Activated naive CD8-positive, alpha-beta T cell treated with anti-CD3 and anti-CD28 coated beads, Interleukin-2, amount 10 ng/mL, durations not matched to agents 7 days and 5 days (primary cell): ENCODE data around the gene HPCAL1. TPM values are rescaled to one million over a fixed set of nuclear protein-coding genes. Genes with fewer than 3 reads are reported as not detected.

Source experiments
- ATAC-seq: fragments of 150-1000 bp; cut with Tn5 transposase; one replicate; pipeline ENCODE4 v1.10.0; 2021; ENCODE audit warnings: low read depth, moderate library complexity
- POLR2A ChIA-PET: fragments of 350-600 bp; sonication (Branson Sonifier 250); formaldehyde crosslinking; loops from one replicate; lab custom pipeline; 2021; ENCODE audit warnings: antibody characterized with exemption; lab: Charles Lee
- DNase-seq: peaks from one replicate; pipeline ENCODE4 v3.0.0; 2021
- H3K27ac Mint-ChIP-seq: one replicate; pipeline ENCODE4 v1.8.0; 2022; ENCODE audit warnings: mild to moderate bottlenecking, mixed read lengths
- H3K27me3 Mint-ChIP-seq: one replicate; pipeline ENCODE4 v1.8.0; 2022; ENCODE audit warnings: mild to moderate bottlenecking, moderate library complexity, mixed read lengths
- H3K36me3 Mint-ChIP-seq: one replicate; pipeline ENCODE4 v1.8.0; 2021; ENCODE audit warnings: mild to moderate bottlenecking, mixed read lengths
- H3K4me1 Mint-ChIP-seq: one replicate; pipeline ENCODE4 v1.8.0; 2021; ENCODE audit warnings: mixed read lengths
- H3K4me3 Mint-ChIP-seq: one replicate; pipeline ENCODE4 v1.8.0; 2022; ENCODE audit warnings: mild to moderate bottlenecking, moderate library complexity, mixed read lengths
- H3K9me3 Mint-ChIP-seq: one replicate; pipeline ENCODE4 v1.8.0; 2021; ENCODE audit warnings: mixed read lengths
- total RNA-seq, 2 experiments: library from RNA; stranded (reverse); gene quantifications; one replicate each; pipeline ENCODE4 v1.2.3, GENCODE V29; 2021

Gene HPCAL1
- total RNA-seq, 2 experiments from 2014 or later = 75.8 to 77.1 TPM

GRCh38 chr2:10462178-10463083 is 159.7 kb downstream of the HPCAL1 start:
- Mint-ChIP-seq H3K27me3 (peaks cover 20% of the 10 kb centered on the region), H3K36me3 (no peaks in the 10 kb centered on the region), H3K4me1 (no peaks in the 10 kb centered on the region), H3K9me3 (no peaks in the 10 kb centered on the region), H3K27ac (no peak overlapping the region), H3K4me3 (no peak overlapping the region)
- DNase-seq (no peak), ATAC-seq (no peak)
- POLR2A ChIA-PET = no interaction called here

DNA sequence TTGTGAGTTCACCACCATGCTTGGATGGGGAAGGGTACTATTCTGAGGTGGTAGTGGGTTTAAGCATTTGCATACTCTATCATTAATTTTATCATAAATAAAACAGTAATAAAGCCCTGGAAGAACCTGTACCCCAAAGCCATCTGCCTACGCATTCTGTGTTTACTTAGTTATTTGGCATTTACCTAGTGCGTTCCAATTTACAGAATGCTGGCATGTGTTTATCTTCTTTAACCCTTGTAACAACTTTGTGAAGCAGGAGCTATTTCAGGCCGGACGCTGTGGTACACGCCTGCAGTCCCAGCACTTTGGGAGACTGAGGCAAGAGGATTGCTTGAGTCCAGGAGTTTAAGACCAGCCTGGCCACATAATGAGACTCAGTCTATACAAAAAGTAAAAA is 163.2 kb downstream of the HPCAL1 start:
- H3K9me3 Mint-ChIP-seq = no peaks in the 10 kb centered on the region
- no peak overlapping the region for H3K4me3 Mint-ChIP-seq
- POLR2A ChIA-PET = interaction anchor here (0.6 kb wide), 1 partner anchor 14 kb away, joined by 4 read pairs; no protein-coding TSS in a partner anchor
- ATAC-seq (no peak), DNase-seq (no peak)
- H3K4me1 Mint-ChIP-seq = no peaks in the 10 kb centered on the region
- H3K27ac Mint-ChIP-seq = no peak overlapping the region
- no peaks in the 10 kb centered on the region for H3K36me3 Mint-ChIP-seq
- peaks cover 3% of the 10 kb centered on the region for H3K27me3 Mint-ChIP-seq

GRCh38 chr2:10466801-10467200 is 164.1 kb downstream of the HPCAL1 start:
- Mint-ChIP-seq H3K27ac (no peak overlapping the region), H3K9me3 (no peaks in the 10 kb centered on the region), H3K27me3 (no peaks in the 10 kb centered on the region), H3K36me3 (no peaks in the 10 kb centered on the region), H3K4me3 (no peak overlapping the region), H3K4me1 (no peaks in the 10 kb centered on the region)
- POLR2A ChIA-PET = interaction anchor here (0.6 kb wide), 1 partner anchor 15 kb away, joined by 4 read pairs; no protein-coding TSS in a partner anchor
- DNase-seq (peak; percentile 12), ATAC-seq (no peak)

DNA sequence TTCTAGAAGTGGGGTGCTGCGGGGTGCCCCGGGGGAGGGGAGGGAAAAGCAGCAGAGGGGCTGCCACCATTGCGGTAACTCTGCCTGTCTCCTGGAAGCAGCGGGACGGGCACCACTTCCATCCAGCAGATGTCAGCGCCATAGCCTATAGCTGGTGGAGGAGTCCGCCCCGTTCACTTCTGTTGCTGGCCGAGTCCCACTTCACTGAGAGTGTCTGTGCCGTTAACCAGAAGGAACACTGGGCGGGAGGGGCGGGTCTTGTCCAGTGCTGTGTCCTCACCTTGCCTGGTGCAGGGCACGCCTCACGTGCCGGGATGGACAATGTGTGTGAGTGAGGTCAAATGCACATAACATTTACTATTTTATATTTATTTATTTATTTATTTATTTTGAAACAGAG is 164.7 kb downstream of the HPCAL1 start:
- peak; percentile 18 for DNase-seq
- POLR2A ChIA-PET = no interaction called here
- Mint-ChIP-seq H3K27me3 (no peaks in the 10 kb centered on the region), H3K4me3 (no peak overlapping the region), H3K27ac (no peak overlapping the region), H3K4me1 (no peaks in the 10 kb centered on the region), H3K9me3 (no peaks in the 10 kb centered on the region), H3K36me3 (no peaks in the 10 kb centered on the region)
- no peak for ATAC-seq

- Mint-ChIP-seq H3K36me3 (no peaks in the 10 kb centered on the region), H3K9me3 (no peaks in the 10 kb centered on the region), H3K4me1 (no peaks in the 10 kb centered on the region), H3K4me3 (no peak overlapping the region), H3K27ac (no peak overlapping the region), H3K27me3 (peaks cover 4% of the 10 kb centered on the region)
- DNase-seq (no peak), ATAC-seq (no peak)
- POLR2A ChIA-PET = no interaction called here
Observed at GRCh38 chr2:10469301-10469700, 166.6 kb downstream of the HPCAL1 start.

- H3K27me3 Mint-ChIP-seq = peaks cover 4% of the 10 kb centered on the region
- no peaks in the 10 kb centered on the region for H3K36me3 Mint-ChIP-seq
- no peaks in the 10 kb centered on the region for H3K4me1 Mint-ChIP-seq
- H3K4me3 Mint-ChIP-seq = no peak overlapping the region
- no peak for ATAC-seq
- POLR2A ChIA-PET = no interaction called here
- H3K9me3 Mint-ChIP-seq = no peaks in the 10 kb centered on the region
- H3K27ac Mint-ChIP-seq = no peak overlapping the region
- DNase-seq = no peak
Observed at GRCh38 chr2:10469955-10470608, 167.4 kb downstream of the HPCAL1 start.

DNA sequence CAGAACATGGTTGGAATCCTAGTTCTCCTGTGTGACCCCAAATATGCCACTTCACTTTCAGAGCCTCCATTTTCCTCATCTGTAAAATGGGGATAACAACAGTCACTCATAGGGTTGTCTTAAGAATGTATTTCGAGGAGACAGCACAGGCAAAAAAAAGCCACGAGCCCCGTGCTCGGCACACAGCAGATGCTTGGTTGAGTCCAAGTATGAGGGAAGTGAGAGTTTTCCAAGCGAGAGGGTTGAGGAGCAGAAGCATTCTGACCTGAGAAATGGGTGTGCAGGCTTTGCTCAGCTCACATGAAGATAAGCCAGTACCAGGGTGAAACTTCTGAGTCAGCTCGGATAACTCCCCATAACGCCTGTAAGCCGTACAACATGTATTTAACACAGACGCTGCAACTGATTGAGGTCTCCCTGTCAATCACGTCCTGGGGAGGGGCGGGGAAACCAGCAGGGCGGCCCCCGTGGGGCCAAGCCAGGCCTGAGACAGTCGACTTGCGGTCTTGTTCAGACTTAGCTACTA is 168.4 kb downstream of the HPCAL1 start:
- DNase-seq (no peak), ATAC-seq (no peak)
- Mint-ChIP-seq H3K27me3 (peaks cover 4% of the 10 kb centered on the region), H3K27ac (no peak overlapping the region), H3K9me3 (no peaks in the 10 kb centered on the region), H3K4me3 (no peak overlapping the region), H3K4me1 (no peaks in the 10 kb centered on the region), H3K36me3 (no peaks in the 10 kb centered on the region)
- POLR2A ChIA-PET = no interaction called here

- no peak for DNase-seq
- no peak overlapping the region for H3K4me3 Mint-ChIP-seq
Observed at GRCh38 chr2:10471955-10472354, 169.3 kb downstream of the HPCAL1 start.

DNA sequence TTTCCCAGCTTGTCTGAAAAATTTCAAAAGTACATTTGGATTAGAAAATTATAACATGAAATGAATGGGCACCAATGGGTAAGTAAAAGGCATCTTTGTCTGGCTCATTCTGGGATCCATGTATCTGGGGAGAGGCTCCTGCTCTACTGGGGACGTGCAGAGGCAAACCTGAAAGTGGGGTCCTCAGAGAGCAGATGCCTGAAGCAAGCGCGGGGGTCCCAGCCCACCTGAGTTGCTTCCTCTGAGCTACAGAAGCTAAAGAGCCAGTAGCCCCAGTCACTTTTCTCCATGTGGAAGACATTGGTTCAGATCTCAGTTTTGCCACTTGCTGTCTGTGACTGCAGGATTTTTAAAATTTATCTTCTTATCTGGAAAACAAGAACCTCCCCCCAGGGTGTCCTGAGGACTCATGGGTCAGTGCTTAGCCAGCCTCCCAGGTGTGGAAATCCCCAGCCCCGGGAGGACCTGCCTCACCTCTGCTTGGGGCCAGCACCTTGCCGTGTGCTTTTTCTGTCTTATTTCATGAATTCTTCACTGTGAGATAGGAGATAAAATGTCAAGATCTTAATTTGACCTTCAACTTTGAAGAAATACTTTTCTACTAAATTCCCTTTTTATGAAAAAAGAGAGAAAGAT is 170.5 kb downstream of the HPCAL1 start:
- Mint-ChIP-seq H3K27me3 (peaks cover 4% of the 10 kb centered on the region), H3K36me3 (no peaks in the 10 kb centered on the region), H3K4me3 (no peak overlapping the region), H3K4me1 (peaks cover 9% of the 10 kb centered on the region), H3K9me3 (no peaks in the 10 kb centered on the region), H3K27ac (no peak overlapping the region)
- no peak for DNase-seq
- ATAC-seq = no peak
- POLR2A ChIA-PET = no interaction called here

More at GRCh38 chr2:10471955-10472354, 169.3 kb downstream of the HPCAL1 start:
- Mint-ChIP-seq H3K36me3 (no peaks in the 10 kb centered on the region), H3K4me1 (peaks cover 2% of the 10 kb centered on the region), H3K27ac (no peak overlapping the region), H3K27me3 (peaks cover 4% of the 10 kb centered on the region), H3K9me3 (no peaks in the 10 kb centered on the region)
- no peak for ATAC-seq
- POLR2A ChIA-PET = no interaction called here

GRCh38 chr2:10475221-10475722 is 172.6 kb downstream of the HPCAL1 start:
- POLR2A ChIA-PET = no interaction called here
- Mint-ChIP-seq H3K4me3 (no peak overlapping the region), H3K27me3 (peaks cover 5% of the 10 kb centered on the region), H3K27ac (no peak overlapping the region), H3K9me3 (no peaks in the 10 kb centered on the region), H3K36me3 (no peaks in the 10 kb centered on the region), H3K4me1 (peaks cover 9% of the 10 kb centered on the region)
- DNase-seq (no peak), ATAC-seq (no peak)

DNA sequence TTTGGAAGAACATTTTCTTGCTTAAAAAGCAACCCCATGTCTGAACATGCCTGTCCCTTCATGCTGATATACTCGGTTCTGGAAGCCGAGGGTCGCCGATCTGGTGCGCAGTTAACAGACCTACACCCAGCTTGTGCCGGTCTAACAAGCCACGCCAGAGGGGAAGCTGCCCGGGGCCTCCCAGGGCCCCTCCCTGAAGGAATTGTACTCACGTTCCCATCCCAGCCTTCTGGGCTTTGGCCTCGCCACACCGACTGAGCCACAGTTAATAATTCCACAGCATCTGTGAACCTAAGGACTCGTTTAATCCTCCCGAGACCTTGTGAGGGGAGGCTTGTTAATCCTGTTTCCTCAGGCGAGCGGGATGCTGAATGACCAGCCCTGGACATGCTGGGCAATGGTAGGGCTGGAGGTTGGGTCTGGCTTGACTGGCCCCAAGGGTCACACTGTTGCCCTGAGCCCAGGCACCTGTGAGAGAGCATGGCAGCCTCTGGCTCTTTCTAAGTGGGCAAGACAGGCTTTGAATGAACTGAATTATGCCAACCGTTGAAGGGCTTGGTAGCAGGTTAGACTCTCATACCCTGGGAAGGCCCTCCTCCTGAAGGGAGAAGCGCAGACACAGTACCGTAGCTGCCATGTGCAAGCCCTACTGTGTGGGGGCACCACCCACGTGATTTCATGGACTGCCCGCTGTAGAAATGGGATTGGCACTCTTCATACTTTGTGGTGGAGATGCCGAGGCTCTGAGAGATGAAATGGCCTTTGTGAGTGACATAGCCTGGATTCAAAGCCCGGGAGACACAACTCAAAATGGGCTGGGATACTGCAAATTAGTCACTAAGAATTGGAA is 173.3 kb downstream of the HPCAL1 start:
- Mint-ChIP-seq H3K4me3 (no peak overlapping the region), H3K9me3 (no peaks in the 10 kb centered on the region), H3K27ac (no peak overlapping the region), H3K4me1 (peaks cover 9% of the 10 kb centered on the region), H3K36me3 (no peaks in the 10 kb centered on the region), H3K27me3 (peaks cover 11% of the 10 kb centered on the region)
- ATAC-seq (no peak), DNase-seq (no peak)
- POLR2A ChIA-PET = no interaction called here

DNA sequence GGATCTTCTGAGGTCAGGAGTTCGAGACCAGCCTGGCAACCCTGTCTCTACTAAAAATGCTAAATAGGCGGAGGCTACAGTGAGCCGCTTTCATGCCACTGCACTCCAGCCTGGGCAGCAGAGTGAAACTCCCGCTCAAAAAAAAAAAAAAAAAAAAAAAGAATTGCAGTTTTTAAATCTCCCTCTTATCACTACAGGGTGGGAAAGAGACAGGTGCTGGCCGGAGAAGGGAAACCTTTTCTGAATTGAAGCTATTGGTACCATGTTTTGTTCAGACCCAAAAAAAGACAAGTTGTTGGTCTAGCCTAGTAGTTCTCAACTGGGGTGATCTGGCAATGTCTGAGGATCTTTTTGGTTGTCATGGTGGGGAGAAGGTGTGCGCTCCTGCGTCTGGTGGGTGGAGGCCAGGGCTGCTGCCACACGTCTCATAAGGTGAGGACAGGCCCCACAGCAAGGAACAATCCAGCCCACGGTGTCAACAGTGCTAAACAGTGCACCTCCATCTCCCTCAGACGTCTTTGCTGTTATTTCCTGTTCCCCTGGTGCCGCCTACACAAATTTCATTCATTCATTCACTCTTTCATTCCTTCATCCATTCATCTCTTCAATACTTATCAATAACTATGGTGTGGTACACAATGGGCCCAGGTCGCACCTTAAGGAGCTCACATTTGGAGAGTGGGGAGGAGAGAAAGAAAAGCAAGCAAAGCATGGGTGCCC is 174.2 kb downstream of the HPCAL1 start:
- POLR2A ChIA-PET = no interaction called here
- Mint-ChIP-seq H3K9me3 (no peaks in the 10 kb centered on the region), H3K27me3 (peaks cover 18% of the 10 kb centered on the region), H3K27ac (no peak overlapping the region), H3K36me3 (no peaks in the 10 kb centered on the region), H3K4me1 (peaks cover 9% of the 10 kb centered on the region), H3K4me3 (no peak overlapping the region)
- no peak for DNase-seq
- peak; percentile 17 for ATAC-seq
